AG10803 (cell line): ENCODE data around the gene NLGN4X.

Experiments
- DNase-seq: peaks from one replicate; pipeline ENCODE4 v3.0.0; 2010; ENCODE audit warnings: low read depth
- H3K4me3 ChIP-seq: 2 replicates; pipeline ENCODE4 v1.5.1; 2011; ENCODE audit warnings: mild to moderate bottlenecking, low read length, control low read depth
- CTCF ChIP-seq: conservative IDR thresholded peaks from 2 replicates; pipeline ENCODE4 v1.5.1; 2011; ENCODE audit warnings: mild to moderate bottlenecking, low read length, control low read depth, inconsistent platforms

The NLGN4X gene

GRCh38 chrX:5998901-5999300 is 229.8 kb downstream of the NLGN4X start:
- no peak for DNase-seq
- H3K4me3 ChIP-seq: no peak overlapping the region
- TF ChIP-seq CTCF: no peak

GRCh38 chrX:5998456-5998855 is 230.2 kb downstream of the NLGN4X start:
- DNase-seq: no peak

DNA sequence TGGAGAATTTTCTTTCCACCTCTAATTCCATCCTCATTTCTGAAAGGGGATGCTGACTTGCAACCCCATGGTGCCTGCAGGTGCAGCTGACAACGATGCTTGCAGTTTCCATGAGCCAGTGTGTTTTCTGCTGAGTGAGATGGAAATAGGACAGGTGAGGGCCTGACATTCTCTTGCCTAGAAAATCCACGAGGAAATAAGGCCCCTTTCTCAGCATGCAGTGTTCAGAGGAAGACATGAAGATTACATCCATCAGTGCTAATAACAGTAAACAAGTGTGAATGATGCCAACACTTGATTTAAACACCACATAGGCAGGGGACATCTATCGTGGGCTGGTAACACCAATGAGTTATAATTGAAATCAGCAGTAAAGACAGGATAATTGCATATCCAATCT is 237.3 kb downstream of the NLGN4X start:
- no peak for TF ChIP-seq CTCF
- no peak overlapping the region for H3K4me3 ChIP-seq

More at GRCh38 chrX:5998456-5998855, 230.2 kb downstream of the NLGN4X start:
- TF ChIP-seq CTCF: no peak
- H3K4me3 ChIP-seq: no peak overlapping the region

GRCh38 chrX:5979338-5979737 is 249.3 kb downstream of the NLGN4X start:
- TF ChIP-seq CTCF: no peak
- no peak for DNase-seq

More for the DNA sequence above, 237.3 kb downstream of the NLGN4X start:
- DNase-seq: no peak

DNA sequence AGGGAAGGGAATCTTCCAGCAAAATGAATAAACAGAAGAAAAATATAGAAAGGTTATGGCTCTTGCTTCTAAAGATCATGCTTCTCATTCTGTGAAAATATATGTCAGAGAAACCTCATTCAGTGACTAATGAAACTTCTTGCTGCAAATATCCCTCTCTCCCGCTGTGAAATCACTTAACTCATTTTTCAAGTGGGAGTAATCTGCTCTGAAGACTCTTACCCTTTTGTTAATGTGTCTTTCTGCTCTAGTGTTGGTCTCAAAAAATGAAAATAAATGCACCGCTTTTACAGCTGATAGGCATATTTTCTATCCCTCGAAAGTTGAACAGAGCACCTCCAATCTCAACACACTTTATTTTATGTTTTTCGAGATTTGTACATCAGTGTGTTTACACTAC is 252.3 kb downstream of the NLGN4X start:
- H3K4me3 ChIP-seq: no peak overlapping the region
- no peak for TF ChIP-seq CTCF
- DNase-seq: no peak

More at GRCh38 chrX:5979338-5979737, 249.3 kb downstream of the NLGN4X start:
- H3K4me3 ChIP-seq: no peak overlapping the region

DNA sequence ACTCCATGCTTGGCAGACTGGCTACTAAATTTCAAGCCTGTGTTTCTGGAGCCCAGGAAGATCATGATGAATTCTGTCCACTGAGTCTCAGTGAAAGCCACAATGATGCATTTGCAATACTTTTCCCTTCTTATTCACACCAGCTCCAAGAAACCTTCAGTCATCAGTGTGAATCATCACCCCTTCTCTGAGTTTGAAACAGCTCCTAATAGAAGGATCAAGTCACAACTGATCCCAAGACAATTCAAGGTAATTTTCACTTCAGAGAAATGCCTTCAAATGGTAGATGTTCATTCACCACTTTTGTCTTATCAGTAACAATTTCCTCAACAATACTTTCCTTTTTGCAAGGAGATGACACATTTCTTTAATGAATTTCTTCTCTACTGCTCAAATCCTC is 257.4 kb downstream of the NLGN4X start:
- no peak for TF ChIP-seq CTCF
- no peak overlapping the region for H3K4me3 ChIP-seq
- no peak for DNase-seq

DNA sequence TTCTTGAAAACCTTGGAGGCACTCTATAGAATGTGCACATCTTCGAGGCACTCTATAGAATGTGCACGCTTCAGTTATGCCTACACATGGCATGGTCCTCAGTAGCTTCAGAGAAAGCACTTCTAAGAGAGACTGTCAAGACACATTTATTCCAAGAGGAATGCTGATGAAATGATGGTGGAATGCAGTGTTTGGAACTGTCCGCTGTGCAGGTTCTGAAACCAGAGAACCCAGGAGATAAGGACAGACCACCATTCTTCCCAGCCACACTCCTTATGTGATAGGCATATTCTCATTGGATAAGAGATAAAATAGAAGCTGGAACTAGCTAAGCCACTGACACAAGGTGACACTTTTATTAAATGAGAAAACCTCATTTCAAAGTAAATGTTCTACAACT is 263.3 kb downstream of the NLGN4X start:
- no peak for TF ChIP-seq CTCF
- no peak overlapping the region for H3K4me3 ChIP-seq
- DNase-seq: no peak
